IPS-NIHi11 (cell line): ENCODE data around the gene SLC22A15.

Experiments used
- DNase-seq: peaks from one replicate; pipeline ENCODE4 v3.0.0; 2012; ENCODE audit warnings: mixed read lengths, low spot score

Gene SLC22A15

GRCh38 chr1:116099919-116100318, 123.6 kb downstream of the SLC22A15 start:
- no peak for DNase-seq

GRCh38 chr1:116104667-116105066, 128.4 kb downstream of the SLC22A15 start:
- DNase-seq = no peak

GRCh38 chr1:116105996-116106395, 129.7 kb downstream of the SLC22A15 start:
- DNase-seq = no peak

GRCh38 chr1:116106646-116107045, 130.3 kb downstream of the SLC22A15 start:
- DNase-seq = no peak

GRCh38 chr1:116107371-116107770, 131.1 kb downstream of the SLC22A15 start:
- no peak for DNase-seq

GRCh38 chr1:116110567-116111523, 134.5 kb downstream of the SLC22A15 start, which contains the start of gene MAB21L3:
MAB21L3 (plus strand) TSS chr1:116111399; CDS start chr1:116112616, 1,217 bp downstream.
- no peak for DNase-seq

- DNase-seq = no peak
Observed at GRCh38 chr1:116111524-116112021, 135.3 kb downstream of the SLC22A15 start.

- DNase-seq = no peak
Observed at GRCh38 chr1:116112388-116113140, 136.3 kb downstream of the SLC22A15 start.

- DNase-seq = no peak
Observed at GRCh38 chr1:116113615-116114014, 137.3 kb downstream of the SLC22A15 start.

GRCh38 chr1:116115476-116116439, 139.4 kb downstream of the SLC22A15 start:
- DNase-seq = peak; percentile 36

- DNase-seq = no peak
Observed at GRCh38 chr1:116118471-116118870, 142.2 kb downstream of the SLC22A15 start.
